Activated T-cell treated with anti-CD3 and anti-CD28 coated beads, Interleukin-2, amount 50 U/mL, for 1 hour (primary cell): ENCODE data around the gene USP50.
"Not testable (repeated sequence)": the region's sequence is repeated elsewhere in the genome, so short reads cannot be mapped to it uniquely, and the experiment has no call there.

ENCODE experiments used
- DNase-seq: peaks from one replicate; pipeline ENCODE4 v3.0.0-alpha.2; 2020

USP50 gene

GRCh38 chr15:50501815-50502214 is 44.7 kb downstream of the USP50 start:
- no peak for DNase-seq

GRCh38 chr15:50500352-50500751 is 46.1 kb downstream of the USP50 start:
- DNase-seq, result no peak

GRCh38 chr15:50496692-50497091 is 49.8 kb downstream of the USP50 start:
- no peak for DNase-seq

- DNase-seq, result not testable (repeated sequence)
These were observed 51.9 kb downstream of the USP50 start for GRCh38 chr15:50494547-50494946.

- DNase-seq, result no peak
These were observed 52.8 kb downstream of the USP50 start for GRCh38 chr15:50493625-50494024.

GRCh38 chr15:50487287-50487686 is 59.2 kb downstream of the USP50 start:
- DNase-seq, result no peak

GRCh38 chr15:50485389-50485788 is 61.1 kb downstream of the USP50 start:
- DNase-seq, result no peak

GRCh38 chr15:50484781-50485180 is 61.7 kb downstream of the USP50 start:
- DNase-seq, result no peak

- DNase-seq, result no peak
These were observed 70.3 kb downstream of the USP50 start for GRCh38 chr15:50476143-50476542.

- DNase-seq, result no peak
These were observed 75.4 kb downstream of the USP50 start for GRCh38 chr15:50471072-50471471.

GRCh38 chr15:50463423-50464358 is 82.8 kb downstream of the USP50 start:
- no peak for DNase-seq

- DNase-seq, result no peak
These were observed 87.9 kb downstream of the USP50 start for GRCh38 chr15:50458348-50459112.

- DNase-seq, result no peak
These were observed 93.5 kb downstream of the USP50 start for GRCh38 chr15:50452927-50453326.
